HepG2 (cell line): Measurements from ENCODE around the gene FAM117A. TPM values are rescaled to one million over a fixed set of nuclear protein-coding genes. Genes with fewer than 3 reads are reported as not detected.

Source experiments
- CAMTA2 ChIP-seq: sonication (generic); formaldehyde crosslinking; IDR thresholded peaks from 2 replicates; pipeline ENCODE4 v1.4.0; 2020; ENCODE audit warnings: mild to moderate bottlenecking, missing genetic modification reagents, borderline replicate concordance
- CENPX ChIP-seq: sonication (generic); formaldehyde crosslinking; IDR thresholded peaks from 2 replicates; pipeline ENCODE4 v1.9.0; 2021; ENCODE audit warnings: mild to moderate bottlenecking, missing genetic modification reagents, moderate library complexity
- ELF1 ChIP-seq: sonication (generic); formaldehyde crosslinking; IDR thresholded peaks from 2 replicates; pipeline ENCODE4 v1.4.0; 2020; ENCODE audit warnings: missing genetic modification reagents
- GABPB1 ChIP-seq: IDR thresholded peaks from 2 replicates; pipeline ENCODE4 v1.6.1; 2016; ENCODE audit warnings: mild to moderate bottlenecking, missing genetic modification reagents, moderate library complexity, missing compliant biosample characterization
- HIVEP1 ChIP-seq: sonication (generic); formaldehyde crosslinking; IDR thresholded peaks from 2 replicates; pipeline ENCODE4 v1.4.0; 2020; ENCODE audit warnings: mild to moderate bottlenecking, missing genetic modification reagents
- HNRNPL ChIP-seq: fragments of 200-400 bp; formaldehyde crosslinking; IDR thresholded peaks from 2 replicates; pipeline ENCODE4 v1.6.1; 2017; ENCODE audit warnings: mild to moderate bottlenecking, low read depth, low read length
- HOMEZ ChIP-seq: IDR thresholded peaks from 2 replicates; pipeline ENCODE4 v1.6.1; 2016; ENCODE audit warnings: low read depth
- MAF1 ChIP-seq: sonication (generic); formaldehyde crosslinking; IDR thresholded peaks from 2 replicates; pipeline ENCODE4 v1.5.0; 2020; ENCODE audit warnings: missing genetic modification reagents, borderline replicate concordance
- MED13 ChIP-seq: sonication (generic); formaldehyde crosslinking; IDR thresholded peaks from 2 replicates; pipeline ENCODE4 v1.5.0; 2020; ENCODE audit warnings: missing genetic modification reagents
- PLRG1 ChIP-seq: fragments of 450-650 bp; conservative IDR thresholded peaks from 2 replicates; pipeline ENCODE4 v1.6.1; 2016
- RXRB ChIP-seq: IDR thresholded peaks from 2 replicates; pipeline ENCODE4 v1.6.1; 2016; ENCODE audit warnings: borderline replicate concordance, missing genetic modification reagents, missing compliant biosample characterization
- SALL2 ChIP-seq: sonication (generic); formaldehyde crosslinking; IDR thresholded peaks from 2 replicates; pipeline ENCODE4 v1.8.1; 2023; ENCODE audit warnings: mild to moderate bottlenecking, missing genetic modification reagents, inconsistent platforms
- SMAD9 ChIP-seq: sonication (generic); formaldehyde crosslinking; IDR thresholded peaks from 2 replicates; pipeline ENCODE4 v1.5.1; 2020; ENCODE audit warnings: mild to moderate bottlenecking, missing genetic modification reagents
- SRSF4 ChIP-seq: fragments of 200-400 bp; formaldehyde crosslinking; IDR thresholded peaks from one replicate; pipeline ENCODE4 v1.6.1; 2018; ENCODE audit warnings: mild to moderate bottlenecking, low read depth, low read length, moderate library complexity; ENCODE audit not compliant: poor library complexity, severe bottlenecking
- TBP ChIP-seq: sonication (generic); formaldehyde crosslinking; IDR thresholded peaks from 2 replicates; pipeline ENCODE4 v1.5.0; 2020; ENCODE audit warnings: missing genetic modification reagents
- ZNF234 ChIP-seq: sonication (generic); formaldehyde crosslinking; conservative IDR thresholded peaks from 2 replicates; pipeline ENCODE4 v1.5.1; 2020; ENCODE audit warnings: mild to moderate bottlenecking, missing genetic modification reagents
- ZNF264 ChIP-seq: sonication (generic); formaldehyde crosslinking; IDR thresholded peaks from 2 replicates; pipeline ENCODE4 v1.4.0; 2020; ENCODE audit warnings: missing genetic modification reagents
- ZNF317 ChIP-seq: sonication (generic); formaldehyde crosslinking; IDR thresholded peaks from 2 replicates; pipeline ENCODE4 v1.5.0; 2020; ENCODE audit warnings: mild to moderate bottlenecking, missing genetic modification reagents
- ZNF326 ChIP-seq: sonication (generic); formaldehyde crosslinking; IDR thresholded peaks from 2 replicates; pipeline ENCODE4 v1.4.0; 2020; ENCODE audit warnings: missing genetic modification reagents, borderline replicate concordance
- polyA plus RNA-seq, 8 experiments: library from polyadenylated mRNA; depleted of rRNA in 3 of 8; stranded (reverse) in 7 of 8; unstranded in 1 of 8; fragments of >200 nt; fragmentation: Illumina TruSeq in 4 of 8; extraction: Trizol in 4 of 8; gene quantifications; 2 replicates each; pipeline versions ENCODE4 v1.2.1 to v1.2.3, GENCODE V29; 2011 to 2016; ENCODE audit warnings: low read depth in 4 of 8, missing spikeins in 1 of 8, mixed read lengths in 1 of 8; ENCODE audit not compliant: insufficient read depth in 1 of 8
- total RNA-seq, 5 experiments: library from RNA; depleted of rRNA; stranded (reverse); fragments of >200 nt; fragmentation: Illumina TruSeq; extraction: Trizol; gene quantifications; 2 replicates each; pipeline ENCODE4 v1.2.3, GENCODE V29; 2016; ENCODE audit warnings: low read depth in 1 of 5
- TF ChIP-seq, protein P1 (sequence below), 2 experiments: sonication (generic) in 1 of 2; formaldehyde crosslinking in 1 of 2; IDR thresholded peaks; 2 replicates each; pipeline versions ENCODE4 v1.6.1 to v1.9.0; 2014 to 2022; ENCODE audit warnings: antibody characterized with exemption in 1 of 2, borderline replicate concordance in 1 of 2, inconsistent platforms in 1 of 2, low read depth in 1 of 2, missing genetic modification reagents in 1 of 2
- TF ChIP-seq, protein P2 (sequence below): sonication (generic); formaldehyde crosslinking; IDR thresholded peaks from 2 replicates; pipeline ENCODE4 v1.4.0; 2020; ENCODE audit warnings: missing genetic modification reagents; ENCODE audit errors: not compliant biosample characterization

The FAM117A gene
- total and polyA plus RNA-seq, 2 of the 13 experiments (the other 11 are each of a cell fraction or from before 2014, with no cell fraction given), result 12.1 to 19.8 TPM

- TF ChIP-seq, protein P1, sequence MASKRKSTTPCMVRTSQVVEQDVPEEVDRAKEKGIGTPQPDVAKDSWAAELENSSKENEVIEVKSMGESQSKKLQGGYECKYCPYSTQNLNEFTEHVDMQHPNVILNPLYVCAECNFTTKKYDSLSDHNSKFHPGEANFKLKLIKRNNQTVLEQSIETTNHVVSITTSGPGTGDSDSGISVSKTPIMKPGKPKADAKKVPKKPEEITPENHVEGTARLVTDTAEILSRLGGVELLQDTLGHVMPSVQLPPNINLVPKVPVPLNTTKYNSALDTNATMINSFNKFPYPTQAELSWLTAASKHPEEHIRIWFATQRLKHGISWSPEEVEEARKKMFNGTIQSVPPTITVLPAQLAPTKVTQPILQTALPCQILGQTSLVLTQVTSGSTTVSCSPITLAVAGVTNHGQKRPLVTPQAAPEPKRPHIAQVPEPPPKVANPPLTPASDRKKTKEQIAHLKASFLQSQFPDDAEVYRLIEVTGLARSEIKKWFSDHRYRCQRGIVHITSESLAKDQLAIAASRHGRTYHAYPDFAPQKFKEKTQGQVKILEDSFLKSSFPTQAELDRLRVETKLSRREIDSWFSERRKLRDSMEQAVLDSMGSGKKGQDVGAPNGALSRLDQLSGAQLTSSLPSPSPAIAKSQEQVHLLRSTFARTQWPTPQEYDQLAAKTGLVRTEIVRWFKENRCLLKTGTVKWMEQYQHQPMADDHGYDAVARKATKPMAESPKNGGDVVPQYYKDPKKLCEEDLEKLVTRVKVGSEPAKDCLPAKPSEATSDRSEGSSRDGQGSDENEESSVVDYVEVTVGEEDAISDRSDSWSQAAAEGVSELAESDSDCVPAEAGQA (IDR thresholded peaks at IDR 0.05; ENCODE audit: low read depth), result peak; percentile 100
- TF ChIP-seq, protein P1 (CRISPR knock-in tag; IDR thresholded peaks at IDR 0.05; ENCODE audit: borderline replicate concordance), result 0 out of 2 replicates have a peak, but pooled peaks have one; percentile 49
- TF ChIP-seq ZNF326 (no peak), HOMEZ (peak; percentile 91), SMAD9 (CRISPR knock-in tag) (no peak), MED13 (CRISPR knock-in tag) (peak; percentile 62), PLRG1 (no peak), ZNF264 (CRISPR knock-in tag) (peak; percentile 6; the same call in 1 of the 2 replicates), ZNF234 (CRISPR knock-in tag) (no peak), CAMTA2 (CRISPR knock-in tag) (peak; percentile 79; the same call in 1 of the 2 replicates), CENPX (CRISPR knock-in tag) (no peak), ELF1 (CRISPR knock-in tag) (peak; percentile 98), GABPB1 (peak; percentile 97), SALL2 (CRISPR knock-in tag) (peak; percentile 85; the same call in 1 of the 2 replicates), ZNF317 (CRISPR knock-in tag) (0 out of 2 replicates have a peak, but pooled peaks have one; percentile 74), MAF1 (CRISPR knock-in tag) (no peak), TBP (no peak; the same call in 1 of the 2 replicates), RXRB (CRISPR knock-in tag) (peak; percentile 69), SRSF4 (no peak), HIVEP1 (CRISPR knock-in tag) (peak; percentile 15; the same call in 1 of the 2 replicates), HNRNPL (0 out of 2 replicates have a peak, but pooled peaks have one; percentile 16)
- TF ChIP-seq, protein P2, sequence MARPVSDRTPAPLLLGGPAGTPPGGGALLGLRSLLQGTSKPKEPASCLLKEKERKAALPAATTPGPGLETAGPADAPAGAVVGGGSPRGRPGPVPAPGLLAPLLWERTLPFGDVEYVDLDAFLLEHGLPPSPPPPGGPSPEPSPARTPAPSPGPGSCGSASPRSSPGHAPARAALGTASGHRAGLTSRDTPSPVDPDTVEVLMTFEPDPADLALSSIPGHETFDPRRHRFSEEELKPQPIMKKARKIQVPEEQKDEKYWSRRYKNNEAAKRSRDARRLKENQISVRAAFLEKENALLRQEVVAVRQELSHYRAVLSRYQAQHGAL (CRISPR knock-in tag), result peak; percentile 81
Measured at GRCh38 chr17:49788478-49789242, 24.7 kb upstream of the FAM117A start, which contains the start of gene KAT7 (continued).
